Measurements from ENCODE around the gene SORCS2.

DNA sequence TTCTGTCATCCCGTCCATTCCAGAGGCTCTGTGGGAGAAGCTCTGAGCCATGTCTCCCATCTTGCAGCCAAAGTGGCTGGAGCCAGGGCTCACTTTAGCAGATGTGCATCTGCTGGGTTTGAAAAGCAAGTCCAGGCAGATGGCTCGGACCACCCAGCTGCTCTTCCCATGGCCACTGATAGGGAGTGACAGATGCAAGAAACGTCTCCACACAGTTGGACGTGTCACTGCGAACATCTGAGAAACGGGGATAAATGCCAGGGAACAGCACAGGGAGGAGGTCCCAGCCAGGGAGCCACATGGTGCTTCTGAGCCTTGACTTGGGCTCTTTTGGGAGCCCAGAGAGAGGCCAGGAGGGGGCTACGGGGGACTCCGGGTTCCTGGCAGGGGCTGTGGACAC is 505.0 kb downstream of the SORCS2 start:
- TF ChIP-seq CTCF (IDR thresholded peaks at IDR 0.05) (no peak), POLR2A (IDR thresholded peaks at IDR 0.05) (no peak)

Data from right lobe of liver (tissue), 4 donors.